Measurements from ENCODE around the gene ANKRD60. TPM values are rescaled to one million over a fixed set of nuclear protein-coding genes. Genes with fewer than 3 reads are reported as not detected.

Gene ANKRD60
- total RNA-seq, 1 donor from 2014 or later = not detected

DNA sequence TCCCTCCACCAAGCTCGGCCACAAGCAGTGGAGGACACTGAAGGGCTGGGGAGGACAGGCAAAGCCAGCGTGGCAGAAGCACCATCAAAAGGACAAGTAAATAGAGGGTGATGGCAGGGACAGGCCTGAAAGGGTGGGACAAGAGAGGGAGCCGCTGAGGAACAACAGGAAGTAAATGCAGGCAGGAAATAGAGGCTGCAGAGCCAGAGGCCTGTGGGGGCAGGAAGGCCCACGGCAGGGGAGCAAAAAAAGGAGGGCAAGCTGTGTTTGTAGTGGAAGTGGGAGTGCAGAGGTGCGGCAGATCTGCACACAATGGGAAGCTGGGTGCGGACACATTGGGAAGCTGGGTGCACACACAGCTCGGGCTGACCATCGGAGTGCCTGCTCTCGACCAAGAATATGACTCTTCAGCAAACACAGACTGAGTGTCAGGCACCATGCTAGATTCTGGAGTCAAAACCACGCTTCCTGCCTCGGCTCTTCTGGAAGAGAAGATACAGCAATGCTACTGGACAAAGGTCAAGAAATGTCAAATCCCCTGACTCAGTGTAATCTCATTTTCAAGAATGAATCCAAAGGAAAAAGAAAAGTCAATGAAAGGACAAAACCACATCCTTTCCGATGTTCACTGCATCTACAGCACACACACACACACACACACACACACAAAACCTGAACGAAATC, 40.6 kb upstream of the ANKRD60 start:
- TF ChIP-seq, protein P1, sequence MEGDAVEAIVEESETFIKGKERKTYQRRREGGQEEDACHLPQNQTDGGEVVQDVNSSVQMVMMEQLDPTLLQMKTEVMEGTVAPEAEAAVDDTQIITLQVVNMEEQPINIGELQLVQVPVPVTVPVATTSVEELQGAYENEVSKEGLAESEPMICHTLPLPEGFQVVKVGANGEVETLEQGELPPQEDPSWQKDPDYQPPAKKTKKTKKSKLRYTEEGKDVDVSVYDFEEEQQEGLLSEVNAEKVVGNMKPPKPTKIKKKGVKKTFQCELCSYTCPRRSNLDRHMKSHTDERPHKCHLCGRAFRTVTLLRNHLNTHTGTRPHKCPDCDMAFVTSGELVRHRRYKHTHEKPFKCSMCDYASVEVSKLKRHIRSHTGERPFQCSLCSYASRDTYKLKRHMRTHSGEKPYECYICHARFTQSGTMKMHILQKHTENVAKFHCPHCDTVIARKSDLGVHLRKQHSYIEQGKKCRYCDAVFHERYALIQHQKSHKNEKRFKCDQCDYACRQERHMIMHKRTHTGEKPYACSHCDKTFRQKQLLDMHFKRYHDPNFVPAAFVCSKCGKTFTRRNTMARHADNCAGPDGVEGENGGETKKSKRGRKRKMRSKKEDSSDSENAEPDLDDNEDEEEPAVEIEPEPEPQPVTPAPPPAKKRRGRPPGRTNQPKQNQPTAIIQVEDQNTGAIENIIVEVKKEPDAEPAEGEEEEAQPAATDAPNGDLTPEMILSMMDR (IDR thresholded peaks at IDR 0.05; ENCODE audit: unreplicated experiment) = no peak
- Mint-ChIP-seq H3K27ac (no peak overlapping the region), H3K4me3 (no peak overlapping the region), H3K9me3 (peaks cover 6% of the 10 kb centered on the region), H3K4me1 (peaks cover 12% of the 10 kb centered on the region), H3K27me3 (ENCODE audit: low read depth) (no peaks in the 10 kb centered on the region), H3K36me3 (peaks cover 23% of the 10 kb centered on the region)
- DNase-seq (ENCODE audit: low spot score in 2 of 2, unreplicated experiment in 2 of 2) = no peak

DNA sequence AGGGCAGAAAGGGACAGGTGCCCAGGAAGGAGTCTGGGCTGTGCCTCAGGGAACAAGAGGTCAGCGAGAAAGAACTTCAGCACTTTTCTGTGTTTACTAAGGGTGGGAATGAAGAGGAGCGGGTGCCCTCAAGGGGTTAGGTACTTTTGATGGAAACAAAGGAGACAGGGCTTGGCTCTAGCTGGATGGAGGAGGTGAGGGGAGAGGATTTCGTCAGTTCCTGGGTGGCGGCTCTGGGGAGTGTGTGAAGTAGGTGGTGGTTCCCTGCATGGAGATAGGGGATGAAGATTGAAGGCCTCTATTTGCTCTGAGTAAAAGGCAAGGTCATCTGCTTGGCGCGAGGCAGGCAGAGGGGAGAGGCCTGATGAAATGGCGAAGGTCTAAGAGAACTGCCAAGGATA, 40.0 kb upstream of the ANKRD60 start:
- no peak overlapping the region for H3K27ac Mint-ChIP-seq
- TF ChIP-seq, protein P1 (IDR thresholded peaks at IDR 0.05; ENCODE audit: unreplicated experiment) = no peak
- H3K9me3 Mint-ChIP-seq = peaks cover 1% of the 10 kb centered on the region
- H3K27me3 Mint-ChIP-seq (ENCODE audit: low read depth) = no peaks in the 10 kb centered on the region
- H3K4me3 Mint-ChIP-seq = no peak overlapping the region
- peaks cover 19% of the 10 kb centered on the region for H3K36me3 Mint-ChIP-seq
- DNase-seq (ENCODE audit: low spot score in 2 of 2, unreplicated experiment in 2 of 2) = no peak
- H3K4me1 Mint-ChIP-seq = peaks cover 12% of the 10 kb centered on the region

GRCh38 chr20:58267389-58268215, 39.1 kb upstream of the ANKRD60 start:
- H3K4me3 Mint-ChIP-seq = no peak overlapping the region
- H3K36me3 Mint-ChIP-seq = peaks cover 17% of the 10 kb centered on the region
- no peak overlapping the region for H3K27ac Mint-ChIP-seq
- no peaks in the 10 kb centered on the region for H3K9me3 Mint-ChIP-seq
- H3K4me1 Mint-ChIP-seq = peaks cover 12% of the 10 kb centered on the region
- no peak for DNase-seq (ENCODE audit: low spot score in 2 of 2, unreplicated experiment in 2 of 2)
- TF ChIP-seq, protein P1 (IDR thresholded peaks at IDR 0.05; ENCODE audit: unreplicated experiment) = no peak
- no peaks in the 10 kb centered on the region for H3K27me3 Mint-ChIP-seq (ENCODE audit: low read depth)

- Mint-ChIP-seq H3K4me1 (no peaks in the 10 kb centered on the region), H3K27ac (no peak overlapping the region), H3K9me3 (no peaks in the 10 kb centered on the region), H3K27me3 (ENCODE audit: low read depth) (no peaks in the 10 kb centered on the region), H3K4me3 (no peak overlapping the region), H3K36me3 (peaks cover 13% of the 10 kb centered on the region)
- no peak for DNase-seq (ENCODE audit: low spot score in 2 of 2, unreplicated experiment in 2 of 2)
- TF ChIP-seq, protein P1 (IDR thresholded peaks at IDR 0.05; ENCODE audit: unreplicated experiment) = no peak
Observed at GRCh38 chr20:58264271-58264670, 35.8 kb upstream of the ANKRD60 start.

DNA sequence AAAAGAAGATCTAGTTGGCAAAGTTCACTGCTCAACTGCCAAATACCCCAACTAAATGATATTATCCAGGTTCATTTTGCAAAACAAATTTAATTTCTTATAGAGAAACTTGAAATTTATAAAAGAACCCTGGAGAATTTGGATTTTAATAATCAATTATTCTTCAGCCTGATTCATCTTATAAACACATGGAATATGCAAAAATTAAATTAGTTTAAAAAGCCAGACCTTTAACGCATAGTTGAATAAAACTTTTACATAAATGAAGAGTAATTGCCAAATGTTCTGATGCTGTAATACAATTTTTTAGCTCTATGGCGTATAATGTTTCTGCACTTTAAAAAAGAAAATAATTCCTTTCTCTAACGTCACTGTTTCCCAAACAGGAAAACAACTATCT, 33.2 kb upstream of the ANKRD60 start:
- Mint-ChIP-seq H3K9me3 (peaks cover 5% of the 10 kb centered on the region), H3K27ac (no peak overlapping the region), H3K27me3 (ENCODE audit: low read depth) (no peaks in the 10 kb centered on the region), H3K4me3 (no peak overlapping the region), H3K36me3 (peaks cover 14% of the 10 kb centered on the region), H3K4me1 (no peaks in the 10 kb centered on the region)
- TF ChIP-seq, protein P1 (IDR thresholded peaks at IDR 0.05; ENCODE audit: unreplicated experiment) = no peak
- no peak for DNase-seq (ENCODE audit: low spot score in 2 of 2, unreplicated experiment in 2 of 2)

All from mesothelial cell of epicardium (in vitro differentiated cells).